IMR-90 (cell line): ENCODE data around the gene LIPM. TPM values are rescaled to one million over a fixed set of nuclear protein-coding genes. Genes with fewer than 3 reads are reported as not detected.

Experiments used
- ATAC-seq: fragments of 200-7000 bp; cut with Tn5 transposase; 2 replicates; pipeline ENCODE4 v1.9.1; 2020; ENCODE audit warnings: low read depth, mild to moderate bottlenecking, moderate library complexity
- BruUV-seq: library from RNA; stranded (reverse); fragments of 400-500 nt; replicated peaks from 2 replicates; lab custom pipeline; 2021; lab: Mats Ljungman, UMichigan
- CTCF ChIA-PET: fragments of 300-600 bp; formaldehyde crosslinking; extraction: SDS; loops from one replicate; lab custom pipeline; 2021; ENCODE audit warnings: antibody characterized with exemption; lab: Yijun Ruan, JAX
- POLR2A ChIA-PET: fragments of 300-600 bp; sonication (Branson Sonifier 250); formaldehyde crosslinking; loops from one replicate; lab custom pipeline; 2022; ENCODE audit warnings: antibody characterized with exemption; ENCODE audit not compliant: unreplicated experiment; lab: Charles Lee
- DNase-seq: peaks from one replicate; pipeline ENCODE4 v3.0.0; 2013
- H2AFZ ChIP-seq: replicated peaks from 2 replicates; pipeline ENCODE3; 2013; ENCODE audit warnings: low read length, mild to moderate bottlenecking; ENCODE audit not compliant: poor library complexity
- H2AK5ac ChIP-seq: 2 replicates; pipeline ENCODE4 v1.6.1; 2013; ENCODE audit warnings: low read depth, low read length, inconsistent platforms
- H2AK9ac ChIP-seq: replicated peaks from 2 replicates; pipeline ENCODE3; 2013; ENCODE audit warnings: mild to moderate bottlenecking, low read depth, low read length, moderate library complexity; ENCODE audit not compliant: poor library complexity
- H2BK120ac ChIP-seq: 2 replicates; pipeline ENCODE4 v1.6.1; 2013; ENCODE audit warnings: low read depth, low read length, inconsistent platforms
- H2BK15ac ChIP-seq: 3 replicates; pipeline ENCODE4 v1.6.1; 2013; ENCODE audit warnings: low read depth, low read length, inconsistent platforms
- H2BK20ac ChIP-seq: 2 replicates; pipeline ENCODE4 v1.6.1; 2013; ENCODE audit warnings: low read depth, mild to moderate bottlenecking, inconsistent platforms, low read length, moderate library complexity
- H2BK5ac ChIP-seq: 2 replicates; pipeline ENCODE4 v1.6.1; 2013; ENCODE audit warnings: mild to moderate bottlenecking, low read depth, low read length, inconsistent platforms; ENCODE audit not compliant: poor library complexity, severe bottlenecking
- H3K14ac ChIP-seq: replicated peaks from 2 replicates; pipeline ENCODE4 v1.6.1; 2013; ENCODE audit warnings: low read depth, low read length, inconsistent platforms
- H3K18ac ChIP-seq: 2 replicates; pipeline ENCODE4 v1.6.1; 2013; ENCODE audit warnings: low read depth, low read length, control low read depth
- H3K23ac ChIP-seq: 2 replicates; pipeline ENCODE4 v1.6.1; 2013; ENCODE audit warnings: low read depth, low read length, inconsistent platforms
- H3K27ac ChIP-seq: 2 replicates; pipeline ENCODE4 v1.5.1; 2013; ENCODE audit warnings: mild to moderate bottlenecking, control low read depth, low read length; ENCODE audit not compliant: insufficient read depth
- H3K27me3 ChIP-seq: 2 replicates; pipeline ENCODE4 v1.6.1; 2013; ENCODE audit warnings: low read length; ENCODE audit not compliant: control insufficient read depth, insufficient read depth
- H3K36me3 ChIP-seq: 2 replicates; pipeline ENCODE4 v1.6.1; 2013; ENCODE audit warnings: low read length, mixed read lengths; ENCODE audit not compliant: control insufficient read depth, insufficient read depth
- H3K4ac ChIP-seq: 2 replicates; pipeline ENCODE4 v1.6.1; 2013; ENCODE audit warnings: low read depth, low read length, inconsistent platforms
- H3K4me1 ChIP-seq: 2 replicates; pipeline ENCODE4 v1.6.1; 2013; ENCODE audit warnings: low read length, mixed read lengths; ENCODE audit not compliant: control insufficient read depth, insufficient read depth
- H3K4me2 ChIP-seq: 2 replicates; pipeline ENCODE4 v1.6.1; 2013; ENCODE audit warnings: low read depth, mild to moderate bottlenecking, control low read depth, low read length, moderate library complexity
- H3K4me3 ChIP-seq: 2 replicates; pipeline ENCODE4 v1.5.1; 2013; ENCODE audit warnings: low read depth, mild to moderate bottlenecking, control low read depth, low read length, moderate library complexity; ENCODE audit not compliant: insufficient read depth
- H3K56ac ChIP-seq: 2 replicates; pipeline ENCODE4 v1.6.1; 2013; ENCODE audit warnings: low read length, inconsistent platforms; ENCODE audit not compliant: insufficient read depth; ENCODE audit errors: extremely low read depth
- H3K79me1 ChIP-seq, 2 experiments: 2 replicates each; pipeline ENCODE4 v1.6.1; 2013; ENCODE audit warnings: low read length in 2 of 2, inconsistent platforms in 1 of 2, low read depth in 1 of 2
- H3K9ac ChIP-seq: 2 replicates; pipeline ENCODE4 v1.6.1; 2013; ENCODE audit warnings: low read depth, low read length, control low read depth
- H3K9me1 ChIP-seq: 2 replicates; pipeline ENCODE4 v1.6.1; 2013; ENCODE audit warnings: low read length, inconsistent platforms; ENCODE audit not compliant: insufficient read depth
- H3K9me3 ChIP-seq: 2 replicates; pipeline ENCODE4 v1.6.1; 2013; ENCODE audit warnings: low read length; ENCODE audit not compliant: control insufficient read depth, insufficient read depth
- H4K20me1 ChIP-seq: 2 replicates; pipeline ENCODE4 v1.6.1; 2013; ENCODE audit warnings: low read length, inconsistent platforms; ENCODE audit not compliant: insufficient read depth
- H4K5ac ChIP-seq: 2 replicates; pipeline ENCODE4 v1.6.1; 2013; ENCODE audit warnings: mild to moderate bottlenecking, low read depth, low read length, control low read depth
- H4K8ac ChIP-seq, 2 experiments: 2 replicates each; pipeline ENCODE4 v1.6.1; 2013; ENCODE audit warnings: low read depth in 2 of 2, low read length in 2 of 2, control low read depth in 1 of 2, inconsistent platforms in 1 of 2
- H4K91ac ChIP-seq: 2 replicates; pipeline ENCODE4 v1.6.1; 2013; ENCODE audit warnings: low read depth, low read length, inconsistent platforms; ENCODE audit not compliant: insufficient read depth
- BHLHE40 ChIP-seq: fragments of 150-350 bp; IDR thresholded peaks from 2 replicates; pipeline ENCODE4 v1.6.1; 2016; ENCODE audit warnings: mild to moderate bottlenecking, low read depth, low read length
- CEBPB ChIP-seq: IDR thresholded peaks from 2 replicates; pipeline ENCODE4 v1.6.1; 2012; ENCODE audit warnings: low read depth, low read length, improper control_type of control experiment
- CHD1 ChIP-seq: IDR thresholded peaks from 2 replicates; pipeline ENCODE4 v1.6.1; 2012; ENCODE audit warnings: low read depth, low read length, improper control_type of control experiment
- FOS ChIP-seq: fragments of 150-350 bp; IDR thresholded peaks from 2 replicates; pipeline ENCODE4 v1.6.1; 2016; ENCODE audit warnings: low read depth, low read length
- MAFK ChIP-seq: IDR thresholded peaks from 2 replicates; pipeline ENCODE4 v1.6.1; 2012; ENCODE audit warnings: low read depth, low read length, improper control_type of control experiment
- MAZ ChIP-seq: IDR thresholded peaks from 2 replicates; pipeline ENCODE4 v1.6.1; 2012; ENCODE audit warnings: low read depth, mild to moderate bottlenecking, low read length, improper control_type of control experiment, moderate library complexity, borderline replicate concordance
- MXI1 ChIP-seq: IDR thresholded peaks from 2 replicates; pipeline ENCODE4 v1.6.1; 2012; ENCODE audit warnings: low read depth, mild to moderate bottlenecking, low read length, moderate library complexity, borderline replicate concordance
- NFE2L2 ChIP-seq: fragments of 150-350 bp; IDR thresholded peaks from 2 replicates; pipeline ENCODE4 v1.6.1; 2016; ENCODE audit warnings: low read depth, mild to moderate bottlenecking, low read length
- POLR2A ChIP-seq: IDR thresholded peaks from 2 replicates; pipeline ENCODE4 v1.6.1; 2012; ENCODE audit warnings: mild to moderate bottlenecking, low read depth, low read length
- RAD21 ChIP-seq: IDR thresholded peaks from 2 replicates; pipeline ENCODE4 v1.6.1; 2012; ENCODE audit warnings: low read length, improper control_type of control experiment
- RCOR1 ChIP-seq: IDR thresholded peaks from 2 replicates; pipeline ENCODE4 v1.6.1; 2012; ENCODE audit warnings: mild to moderate bottlenecking, low read length, improper control_type of control experiment; ENCODE audit not compliant: insufficient replicate concordance
- RFX5 ChIP-seq: IDR thresholded peaks from 2 replicates; pipeline ENCODE4 v1.8.0; 2012; ENCODE audit warnings: low read depth, mild to moderate bottlenecking, low read length, moderate library complexity
- SMC3 ChIP-seq: fragments of 150-350 bp; IDR thresholded peaks from 2 replicates; pipeline ENCODE4 v1.6.1; 2016; ENCODE audit warnings: low read depth, mild to moderate bottlenecking, antibody characterized with exemption, low read length, moderate library complexity
- dilution Hi-C: fragments of 300-500 bp; cut with HindIII; formaldehyde crosslinking; loops from one replicate; pipeline ENCODE4 v1.14.3; 2018; ENCODE audit warnings: low sequenced_read_pairs; ENCODE audit not compliant: unreplicated experiment
- in situ Hi-C: fragments of 300-500 bp; cut with MboI; formaldehyde crosslinking; loops from 3 replicates; pipeline ENCODE4 v1.14.3; 2019; ENCODE audit warnings: low sequenced_read_pairs, inconsistent platforms, mixed read lengths
- intact Hi-C: fragments of 100-400 bp; cut with micrococcal nuclease; formaldehyde crosslinking; loops from 2 replicates; pipeline ENCODE4 v1.10.0; 2022
- polyA plus RNA-seq, 3 experiments: library from polyadenylated mRNA; depleted of rRNA; stranded (reverse); fragments of >200 nt; gene quantifications; 2 replicates each; pipeline ENCODE4 v1.2.3, GENCODE V29; 2012; ENCODE audit warnings: low replicate concordance in 1 of 3
- total RNA-seq: library from RNA; depleted of rRNA; stranded (reverse); fragments of >200 nt; gene quantifications from 2 replicates; pipeline ENCODE4 v1.2.3, GENCODE V29; 2012
- TF ChIP-seq, protein P1 (sequence below): conservative IDR thresholded peaks from 2 replicates; pipeline ENCODE4 v1.5.1; 2012; ENCODE audit warnings: mild to moderate bottlenecking, low read depth, low read length, improper control_type of control experiment
- TF ChIP-seq, protein P2 (sequence below): fragments of 150-350 bp; IDR thresholded peaks from 2 replicates; pipeline ENCODE4 v1.6.1; 2016; ENCODE audit warnings: low read depth, mild to moderate bottlenecking, low read length, moderate library complexity, borderline replicate concordance
- TF ChIP-seq, protein P3 (sequence below): fragments of 150-350 bp; IDR thresholded peaks from 2 replicates; pipeline ENCODE4 v1.6.1; 2017; ENCODE audit warnings: mild to moderate bottlenecking, antibody characterized with exemption, low read length, low read depth

The LIPM gene
- total and polyA plus RNA-seq, 2 of the 4 experiments (the other 2 are of a cell fraction), result not detected

DNA sequence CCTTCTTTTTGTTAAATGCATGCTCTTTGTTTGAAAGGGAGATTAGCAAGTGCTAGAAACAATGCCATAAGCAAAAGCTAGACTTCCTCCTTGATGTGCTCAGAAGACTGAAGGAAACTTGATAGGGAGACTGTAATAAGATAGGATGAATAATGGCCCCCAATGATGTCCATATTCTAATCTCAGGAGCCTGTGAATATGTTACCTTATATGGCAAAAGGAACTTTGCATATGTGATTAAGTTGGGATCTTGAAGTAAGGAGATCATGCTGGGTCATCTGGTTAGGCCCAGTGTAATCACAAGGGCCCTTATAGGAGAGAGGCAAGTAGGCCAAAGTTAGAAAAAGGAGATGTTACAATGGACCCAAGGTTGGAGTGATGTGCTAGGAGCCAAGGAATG is 13.6 kb upstream of the LIPM start:
- no peaks in the 10 kb centered on the region for H4K20me1 ChIP-seq
- intact Hi-C loops (no loop called here), dilution Hi-C loops (no loop called here), in situ Hi-C loops (no loop called here)
- H2BK5ac ChIP-seq, result no peak overlapping the region
- no peak overlapping the region for H4K5ac ChIP-seq
- 0 out of 2 replicates have a peak, but pooled peaks cover 5% of the 10 kb centered on the region for H3K9me1 ChIP-seq
- H3K14ac ChIP-seq, result no peak overlapping the region
- no peak overlapping the region for H3K23ac ChIP-seq
- no peaks in the 10 kb centered on the region for H3K36me3 ChIP-seq
- no peak overlapping the region for H3K9ac ChIP-seq
- no peaks in the 10 kb centered on the region for H3K9me3 ChIP-seq
- no peak overlapping the region for H2BK20ac ChIP-seq
- H2BK15ac ChIP-seq, result no peak overlapping the region
- DNase-seq (no peak), ATAC-seq (no peak)
- no peak overlapping the region for H4K8ac ChIP-seq
- BruUV-seq, result no TSS peak
- H3K79me1 ChIP-seq, result no peaks in the 10 kb centered on the region
- no peak overlapping the region for H3K56ac ChIP-seq
- no peak overlapping the region for H2AK9ac ChIP-seq
- POLR2A ChIA-PET, result no interaction called here
- H3K4ac ChIP-seq, result no peak overlapping the region
- no peak overlapping the region for H2AFZ ChIP-seq
- H3K27ac ChIP-seq, result no peak overlapping the region
- no peak overlapping the region for H3K18ac ChIP-seq
- peaks cover 1% of the 10 kb centered on the region; the same call in 1 of the 2 replicates for H3K4me1 ChIP-seq
- CTCF ChIA-PET, result interaction anchor here (1.2 kb wide), 1 partner anchor 8 kb away, joined by 3 read pairs; no protein-coding TSS in a partner anchor
- H4K91ac ChIP-seq, result no peak overlapping the region
- H3K27me3 ChIP-seq, result peaks cover 1% of the 10 kb centered on the region; the same call in 1 of the 2 replicates
- no peak overlapping the region for H3K4me3 ChIP-seq
- no peak overlapping the region for H2AK5ac ChIP-seq
- TF ChIP-seq RAD21 (no peak), MAZ (no peak), BHLHE40 (no peak), CHD1 (no peak), MAFK (no peak), POLR2A (no peak), CEBPB (no peak), RFX5 (no peak), NFE2L2 (no peak), RCOR1 (no peak), SMC3 (no peak), FOS (no peak), MXI1 (no peak)
- TF ChIP-seq, protein P1, sequence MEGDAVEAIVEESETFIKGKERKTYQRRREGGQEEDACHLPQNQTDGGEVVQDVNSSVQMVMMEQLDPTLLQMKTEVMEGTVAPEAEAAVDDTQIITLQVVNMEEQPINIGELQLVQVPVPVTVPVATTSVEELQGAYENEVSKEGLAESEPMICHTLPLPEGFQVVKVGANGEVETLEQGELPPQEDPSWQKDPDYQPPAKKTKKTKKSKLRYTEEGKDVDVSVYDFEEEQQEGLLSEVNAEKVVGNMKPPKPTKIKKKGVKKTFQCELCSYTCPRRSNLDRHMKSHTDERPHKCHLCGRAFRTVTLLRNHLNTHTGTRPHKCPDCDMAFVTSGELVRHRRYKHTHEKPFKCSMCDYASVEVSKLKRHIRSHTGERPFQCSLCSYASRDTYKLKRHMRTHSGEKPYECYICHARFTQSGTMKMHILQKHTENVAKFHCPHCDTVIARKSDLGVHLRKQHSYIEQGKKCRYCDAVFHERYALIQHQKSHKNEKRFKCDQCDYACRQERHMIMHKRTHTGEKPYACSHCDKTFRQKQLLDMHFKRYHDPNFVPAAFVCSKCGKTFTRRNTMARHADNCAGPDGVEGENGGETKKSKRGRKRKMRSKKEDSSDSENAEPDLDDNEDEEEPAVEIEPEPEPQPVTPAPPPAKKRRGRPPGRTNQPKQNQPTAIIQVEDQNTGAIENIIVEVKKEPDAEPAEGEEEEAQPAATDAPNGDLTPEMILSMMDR, result no peak
- TF ChIP-seq, protein P2, sequence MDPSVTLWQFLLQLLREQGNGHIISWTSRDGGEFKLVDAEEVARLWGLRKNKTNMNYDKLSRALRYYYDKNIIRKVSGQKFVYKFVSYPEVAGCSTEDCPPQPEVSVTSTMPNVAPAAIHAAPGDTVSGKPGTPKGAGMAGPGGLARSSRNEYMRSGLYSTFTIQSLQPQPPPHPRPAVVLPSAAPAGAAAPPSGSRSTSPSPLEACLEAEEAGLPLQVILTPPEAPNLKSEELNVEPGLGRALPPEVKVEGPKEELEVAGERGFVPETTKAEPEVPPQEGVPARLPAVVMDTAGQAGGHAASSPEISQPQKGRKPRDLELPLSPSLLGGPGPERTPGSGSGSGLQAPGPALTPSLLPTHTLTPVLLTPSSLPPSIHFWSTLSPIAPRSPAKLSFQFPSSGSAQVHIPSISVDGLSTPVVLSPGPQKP, result no peak
- TF ChIP-seq, protein P3, sequence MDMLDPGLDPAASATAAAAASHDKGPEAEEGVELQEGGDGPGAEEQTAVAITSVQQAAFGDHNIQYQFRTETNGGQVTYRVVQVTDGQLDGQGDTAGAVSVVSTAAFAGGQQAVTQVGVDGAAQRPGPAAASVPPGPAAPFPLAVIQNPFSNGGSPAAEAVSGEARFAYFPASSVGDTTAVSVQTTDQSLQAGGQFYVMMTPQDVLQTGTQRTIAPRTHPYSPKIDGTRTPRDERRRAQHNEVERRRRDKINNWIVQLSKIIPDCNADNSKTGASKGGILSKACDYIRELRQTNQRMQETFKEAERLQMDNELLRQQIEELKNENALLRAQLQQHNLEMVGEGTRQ, result no peak
- H2BK120ac ChIP-seq, result no peak overlapping the region
- no peak overlapping the region for H3K4me2 ChIP-seq
